ENCODE results near the gene SLC6A3. TPM values are rescaled to one million over a fixed set of nuclear protein-coding genes. Genes with fewer than 3 reads are reported as not detected.

SLC6A3 gene
- total and polyA plus RNA-seq, 9 of the 15 experiments (the other 6 are each of a cell fraction or from before 2014, with no cell fraction given): not detected

- Histone ChIP-seq H3K9ac (ENCODE audit: insufficient read depth in 1 of 2, low read depth in 2 of 2, low read length in 2 of 2) (no peak overlapping the region), H3K9me3 (replicated peaks; ENCODE audit: control insufficient read depth, insufficient read depth, low read depth, low read length) (no peaks in the 10 kb centered on the region), H3K9me1 (ENCODE audit: control insufficient read depth, insufficient read depth, low read length) (no peaks in the 10 kb centered on the region), H3K36me3 (ENCODE audit: control insufficient read depth, insufficient read depth, low read length) (no peaks in the 10 kb centered on the region), H3K27ac (ENCODE audit: extremely low read depth, low read depth, low read length) (no peak overlapping the region), H3K4me3 (no peak overlapping the region), H3K27me3 (ENCODE audit: control insufficient read depth in 2 of 2, insufficient read depth in 2 of 2, low read length in 2 of 2) (peaks cover 48 to 81% of the 10 kb centered on the region in 2 experiments), H3K79me2 (ENCODE audit: control insufficient read depth, insufficient read depth, low read length) (no peaks in the 10 kb centered on the region), H3K4me2 (ENCODE audit: insufficient read depth, low read length) (no peak overlapping the region), H2AFZ (ENCODE audit: low read depth, low read length) (no peak overlapping the region), H4K20me1 (replicated peaks; ENCODE audit: control insufficient read depth, insufficient read depth, low read length) (peaks cover 18% of the 10 kb centered on the region), H3K4me1 (replicated peaks in 1 of 2; ENCODE audit: control insufficient read depth in 2 of 2, insufficient read depth in 2 of 2, low read length in 2 of 2) (peaks cover 0 to 7% of the 10 kb centered on the region in 2 experiments; a peak in 1 of 5 replicates)
- no peak for DNase-seq (ENCODE audit: extremely low read depth in 1 of 4, low spot score in 3 of 4)
- intact Hi-C loops (cut with micrococcal nuclease) (no loop called here), in situ Hi-C loops (cut with MboI) (no loop called here)
- ChIA-PET POLR2A (interaction anchor here (0.6 kb wide), 1 partner anchor 97 kb away, joined by 3 read pairs; no protein-coding TSS in a partner anchor), CTCF (ENCODE audit: low intra/inter-chr PET ratio) (no interaction called here)
- WGBS (ENCODE audit: insufficient coverage, low coverage, missing lambda C conversion rate): 2% methylated on average over 17 of the region's 17 CpGs
- ATAC-seq: no peak
- BruUV-seq (replicated peaks): no TSS peak
- FAIRE-seq: no peak
- TF ChIP-seq MEF2D (tag; conservative IDR thresholded peaks at IDR 0.05; ENCODE audit: low read depth) (no peak), HDGF (IDR thresholded peaks at IDR 0.05) (no peak), ZSCAN32 (CRISPR knock-in tag; IDR thresholded peaks at IDR 0.05) (no peak), MAZ (CRISPR knock-in tag; conservative IDR thresholded peaks at IDR 0.05 in 1 of 2, IDR thresholded peaks at IDR 0.05 in 1 of 2) (no peak), ZNF143 (CRISPR knock-in tag; IDR thresholded peaks at IDR 0.05) (no peak), CBFA2T3 (IDR thresholded peaks at IDR 0.05) (no peak), ID3 (CRISPR knock-in tag; IDR thresholded peaks at IDR 0.05) (no peak), ID3 (tag; IDR thresholded peaks at IDR 0.05) (no peak)
These were observed 44.9 kb downstream of the SLC6A3 start for GRCh38 chr5:1400211-1400855.
